ENCODE data around the gene CEP20.

- TF ChIP-seq, protein P1, sequence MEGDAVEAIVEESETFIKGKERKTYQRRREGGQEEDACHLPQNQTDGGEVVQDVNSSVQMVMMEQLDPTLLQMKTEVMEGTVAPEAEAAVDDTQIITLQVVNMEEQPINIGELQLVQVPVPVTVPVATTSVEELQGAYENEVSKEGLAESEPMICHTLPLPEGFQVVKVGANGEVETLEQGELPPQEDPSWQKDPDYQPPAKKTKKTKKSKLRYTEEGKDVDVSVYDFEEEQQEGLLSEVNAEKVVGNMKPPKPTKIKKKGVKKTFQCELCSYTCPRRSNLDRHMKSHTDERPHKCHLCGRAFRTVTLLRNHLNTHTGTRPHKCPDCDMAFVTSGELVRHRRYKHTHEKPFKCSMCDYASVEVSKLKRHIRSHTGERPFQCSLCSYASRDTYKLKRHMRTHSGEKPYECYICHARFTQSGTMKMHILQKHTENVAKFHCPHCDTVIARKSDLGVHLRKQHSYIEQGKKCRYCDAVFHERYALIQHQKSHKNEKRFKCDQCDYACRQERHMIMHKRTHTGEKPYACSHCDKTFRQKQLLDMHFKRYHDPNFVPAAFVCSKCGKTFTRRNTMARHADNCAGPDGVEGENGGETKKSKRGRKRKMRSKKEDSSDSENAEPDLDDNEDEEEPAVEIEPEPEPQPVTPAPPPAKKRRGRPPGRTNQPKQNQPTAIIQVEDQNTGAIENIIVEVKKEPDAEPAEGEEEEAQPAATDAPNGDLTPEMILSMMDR (IDR thresholded peaks at IDR 0.05; ENCODE audit: control extremely low read depth in 1 of 3, insufficient read depth in 1 of 3, low read depth in 1 of 3, low read length in 3 of 3): no peak
- TF ChIP-seq ATF2 (IDR thresholded peaks at IDR 0.05; ENCODE audit: low read length) (no peak), POLR2A (IDR thresholded peaks at IDR 0.05; ENCODE audit: control extremely low read depth in 1 of 2, low read depth in 2 of 2, low read length in 2 of 2) (no peak), POU5F1 (IDR thresholded peaks at IDR 0.05; ENCODE audit: low read depth, low read length) (no peak), SUZ12 (IDR thresholded peaks at IDR 0.05; ENCODE audit: low read length) (no peak), EP300 (IDR thresholded peaks at IDR 0.05; ENCODE audit: borderline replicate concordance in 1 of 2, low read depth in 2 of 2, low read length in 2 of 2) (no peak), YY1 (IDR thresholded peaks at IDR 0.05; ENCODE audit: low read depth, low read length) (no peak), EZH2 (IDR thresholded peaks at IDR 0.05; ENCODE audit: low read depth, low read length, severe bottlenecking) (no peak), ATF3 (IDR thresholded peaks at IDR 0.05; ENCODE audit: insufficient read depth, low read depth, low read length) (no peak), TAF1 (IDR thresholded peaks at IDR 0.05; ENCODE audit: low read depth, low read length) (no peak), RFX5 (IDR thresholded peaks at IDR 0.05; ENCODE audit: borderline replicate concordance, low read depth, low read length) (no peak), TBP (IDR thresholded peaks at IDR 0.05; ENCODE audit: low read depth, low read length) (no peak), MAX (IDR thresholded peaks at IDR 0.05) (no peak), SIN3A (conservative IDR thresholded peaks at IDR 0.05 in 1 of 2, IDR thresholded peaks at IDR 0.05 in 1 of 2; ENCODE audit: low read depth in 1 of 2, low read length in 2 of 2) (no peak)
These were observed 36.6 kb upstream of the CEP20 start for GRCh38 chr16:15924996-15925395.
